ENCODE measurements around the gene SNX1.

SNX1 gene

GRCh38 chr15:64096668-64097384 is 1.0 kb downstream of the SNX1 start:
- Histone ChIP-seq H3K79me2 (ENCODE audit: insufficient read depth, low read length) (peaks cover 88% of the 10 kb centered on the region), H4K20me1 (ENCODE audit: insufficient read depth, low read length, poor library complexity, severe bottlenecking) (peaks cover 65% of the 10 kb centered on the region), H3K9me3 (ENCODE audit: insufficient read depth, low read depth, low read length) (no peaks in the 10 kb centered on the region), H3K4me1 (ENCODE audit: insufficient read depth, low read length, poor library complexity, severe bottlenecking) (peaks cover 75% of the 10 kb centered on the region), H3K9me2 (replicated peaks; ENCODE audit: low read depth, low read length) (no peaks in the 10 kb centered on the region), H2AFZ (ENCODE audit: low read length) (no peak overlapping the region), H3F3A (ENCODE audit: low read depth) (no peaks in the 10 kb centered on the region), H3K4me3 (ENCODE audit: low read length, poor library complexity, severe bottlenecking) (peak overlapping the region; percentile 85), H3K36me3 (ENCODE audit: insufficient read depth, low read length) (no peaks in the 10 kb centered on the region), H3K9ac (ENCODE audit: low read depth, low read length, poor library complexity, severe bottlenecking) (peak overlapping the region; percentile 89), H3K27me3 (ENCODE audit: insufficient read depth, low read length, poor library complexity, severe bottlenecking) (no peaks in the 10 kb centered on the region), H3K4me2 (ENCODE audit: low read depth, low read length, poor library complexity, severe bottlenecking) (peak overlapping the region; percentile 90)
- TF ChIP-seq CTCF (conservative IDR thresholded peaks at IDR 0.05; ENCODE audit: low read length) = peak; percentile 30; the same call in 1 of the 2 replicates
- no peak for TF ChIP-seq EZH2phosphoT487 (IDR thresholded peaks at IDR 0.05; ENCODE audit: borderline replicate concordance)

GRCh38 chr15:64099379-64099778 is 3.6 kb downstream of the SNX1 start:
- Histone ChIP-seq H3K9ac (ENCODE audit: low read depth, low read length, poor library complexity, severe bottlenecking) (peak overlapping the region; percentile 89), H3K4me3 (ENCODE audit: low read length, poor library complexity, severe bottlenecking) (peak overlapping the region; percentile 85), H3K4me1 (ENCODE audit: insufficient read depth, low read length, poor library complexity, severe bottlenecking) (peaks cover 64% of the 10 kb centered on the region), H3K79me2 (ENCODE audit: insufficient read depth, low read length) (peaks cover 98% of the 10 kb centered on the region), H3F3A (ENCODE audit: low read depth) (no peaks in the 10 kb centered on the region), H4K20me1 (ENCODE audit: insufficient read depth, low read length, poor library complexity, severe bottlenecking) (peaks cover 77% of the 10 kb centered on the region), H2AFZ (ENCODE audit: low read length) (no peak overlapping the region), H3K4me2 (ENCODE audit: low read depth, low read length, poor library complexity, severe bottlenecking) (peak overlapping the region; percentile 90), H3K9me3 (ENCODE audit: insufficient read depth, low read depth, low read length) (no peaks in the 10 kb centered on the region), H3K9me2 (replicated peaks; ENCODE audit: low read depth, low read length) (no peaks in the 10 kb centered on the region), H3K27me3 (ENCODE audit: insufficient read depth, low read length, poor library complexity, severe bottlenecking) (no peaks in the 10 kb centered on the region), H3K36me3 (ENCODE audit: insufficient read depth, low read length) (no peaks in the 10 kb centered on the region)
- TF ChIP-seq EZH2phosphoT487 (IDR thresholded peaks at IDR 0.05; ENCODE audit: borderline replicate concordance) (no peak), CTCF (conservative IDR thresholded peaks at IDR 0.05; ENCODE audit: low read length) (no peak)

- Histone ChIP-seq H3K4me2 (ENCODE audit: low read depth, low read length, poor library complexity, severe bottlenecking) (peak overlapping the region; percentile 90), H3K9me3 (ENCODE audit: insufficient read depth, low read depth, low read length) (no peaks in the 10 kb centered on the region), H3K4me1 (ENCODE audit: insufficient read depth, low read length, poor library complexity, severe bottlenecking) (peaks cover 52% of the 10 kb centered on the region), H3F3A (ENCODE audit: low read depth) (no peaks in the 10 kb centered on the region), H3K9ac (ENCODE audit: low read depth, low read length, poor library complexity, severe bottlenecking) (no peak overlapping the region), H3K4me3 (ENCODE audit: low read length, poor library complexity, severe bottlenecking) (peak overlapping the region; percentile 42), H3K79me2 (ENCODE audit: insufficient read depth, low read length) (peaks cover 98% of the 10 kb centered on the region), H3K27me3 (ENCODE audit: insufficient read depth, low read length, poor library complexity, severe bottlenecking) (no peaks in the 10 kb centered on the region), H4K20me1 (ENCODE audit: insufficient read depth, low read length, poor library complexity, severe bottlenecking) (peaks cover 92% of the 10 kb centered on the region), H3K36me3 (ENCODE audit: insufficient read depth, low read length) (no peaks in the 10 kb centered on the region), H3K9me2 (replicated peaks; ENCODE audit: low read depth, low read length) (no peaks in the 10 kb centered on the region), H2AFZ (ENCODE audit: low read length) (no peak overlapping the region)
- TF ChIP-seq CTCF (conservative IDR thresholded peaks at IDR 0.05; ENCODE audit: low read length) (no peak), EZH2phosphoT487 (IDR thresholded peaks at IDR 0.05; ENCODE audit: borderline replicate concordance) (no peak)
These were observed 5.2 kb downstream of the SNX1 start for GRCh38 chr15:64100958-64101357.

Measured in Loucy (cell line).